ENCODE results near the gene RFC4. TPM values are rescaled to one million over a fixed set of nuclear protein-coding genes. Genes with fewer than 3 reads are reported as not detected.
"Not testable (repeated sequence)": the region's sequence is repeated elsewhere in the genome, so short reads cannot be mapped to it uniquely, and the experiment has no call there.

The RFC4 gene
- total and polyA plus RNA-seq, 12 donors = 5.3 to 30.6 (median 9.1) TPM

- H3K9me3 ChIP-seq (replicated peaks in 1 of 3) = no peaks in the 10 kb centered on the region
- H3K4me3 ChIP-seq = no peak overlapping the region
- WGBS, 4 donors = 74 to 95% (median 86%) methylated on average over 1 of the region's 1 CpG
- H3K27ac ChIP-seq = no peak overlapping the region
- intact Hi-C loops (cut with DNase I) = loop anchor here in 1 of 2 donors (5.0 kb wide), 1 partner anchor 202 kb away; no protein-coding TSS in a partner anchor
- H3K27me3 ChIP-seq = no peaks in the 10 kb centered on the region
- no peaks in the 10 kb centered on the region for H3K36me3 ChIP-seq (replicated peaks in 1 of 2)
- no peaks in the 10 kb centered on the region for H3K4me1 ChIP-seq (replicated peaks in 1 of 2)
- no peak for DNase-seq
- TF ChIP-seq, protein P1, sequence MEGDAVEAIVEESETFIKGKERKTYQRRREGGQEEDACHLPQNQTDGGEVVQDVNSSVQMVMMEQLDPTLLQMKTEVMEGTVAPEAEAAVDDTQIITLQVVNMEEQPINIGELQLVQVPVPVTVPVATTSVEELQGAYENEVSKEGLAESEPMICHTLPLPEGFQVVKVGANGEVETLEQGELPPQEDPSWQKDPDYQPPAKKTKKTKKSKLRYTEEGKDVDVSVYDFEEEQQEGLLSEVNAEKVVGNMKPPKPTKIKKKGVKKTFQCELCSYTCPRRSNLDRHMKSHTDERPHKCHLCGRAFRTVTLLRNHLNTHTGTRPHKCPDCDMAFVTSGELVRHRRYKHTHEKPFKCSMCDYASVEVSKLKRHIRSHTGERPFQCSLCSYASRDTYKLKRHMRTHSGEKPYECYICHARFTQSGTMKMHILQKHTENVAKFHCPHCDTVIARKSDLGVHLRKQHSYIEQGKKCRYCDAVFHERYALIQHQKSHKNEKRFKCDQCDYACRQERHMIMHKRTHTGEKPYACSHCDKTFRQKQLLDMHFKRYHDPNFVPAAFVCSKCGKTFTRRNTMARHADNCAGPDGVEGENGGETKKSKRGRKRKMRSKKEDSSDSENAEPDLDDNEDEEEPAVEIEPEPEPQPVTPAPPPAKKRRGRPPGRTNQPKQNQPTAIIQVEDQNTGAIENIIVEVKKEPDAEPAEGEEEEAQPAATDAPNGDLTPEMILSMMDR (IDR thresholded peaks at IDR 0.05) = no peak
- TF ChIP-seq POLR2A (IDR thresholded peaks at IDR 0.05) = no peak
Observed at GRCh38 chr3:186818956-186819355, 12.7 kb upstream of the RFC4 start.

GRCh38 chr3:186818516-186818915 lies 12.2 kb upstream of the RFC4 start:
- Histone ChIP-seq H3K4me3 (no peak overlapping the region), H3K27ac (no peak overlapping the region), H3K36me3 (replicated peaks in 1 of 2) (no peaks in the 10 kb centered on the region), H3K27me3 (no peaks in the 10 kb centered on the region), H3K4me1 (replicated peaks in 1 of 2) (no peaks in the 10 kb centered on the region), H3K9me3 (replicated peaks in 1 of 3) (no peaks in the 10 kb centered on the region)
- 89 to 96% (median 95%) methylated on average over 5 of the region's 5 CpGs for WGBS, 4 donors
- TF ChIP-seq, protein P1 (IDR thresholded peaks at IDR 0.05) = no peak
- TF ChIP-seq POLR2A (IDR thresholded peaks at IDR 0.05) = no peak
- intact Hi-C loops (cut with DNase I) = loop anchor here in 1 of 2 donors (5.0 kb wide), 1 partner anchor 201 kb away; no protein-coding TSS in a partner anchor
- no peak for DNase-seq

DNA sequence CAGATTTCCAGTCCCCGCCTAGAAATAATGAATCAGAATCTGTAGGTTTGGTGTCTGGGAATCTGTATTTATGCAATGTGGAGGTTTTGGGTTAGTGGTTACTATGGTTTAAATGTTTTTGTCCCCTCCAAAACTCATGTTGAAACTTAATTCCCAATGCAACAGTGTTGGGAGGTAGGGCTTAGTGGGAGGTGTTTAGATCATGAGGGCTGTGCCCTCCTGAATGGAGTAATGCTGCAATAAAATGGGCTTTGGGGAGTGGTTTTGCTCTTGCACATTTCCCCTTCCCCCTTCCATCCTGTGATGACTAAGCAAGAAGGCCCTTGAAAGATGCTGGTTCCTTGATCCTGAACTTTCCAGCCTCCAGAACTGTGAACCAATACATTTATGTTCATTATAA lies 9.2 kb upstream of the RFC4 start:
- no peaks in the 10 kb centered on the region for H3K9me3 ChIP-seq (replicated peaks in 1 of 3)
- H3K27me3 ChIP-seq = no peaks in the 10 kb centered on the region
- TF ChIP-seq, protein P1 (IDR thresholded peaks at IDR 0.05) = no peak
- TF ChIP-seq POLR2A (IDR thresholded peaks at IDR 0.05) = no peak
- intact Hi-C loops (cut with DNase I) = loop anchor here in 1 of 2 donors (5.0 kb wide), 1 partner anchor 198 kb away; no protein-coding TSS in a partner anchor
- WGBS, 4 donors = 82 to 94% (median 84%) methylated on average over 1 of the region's 1 CpG
- H3K4me3 ChIP-seq = no peak overlapping the region
- no peak for DNase-seq
- no peaks in the 10 kb centered on the region for H3K4me1 ChIP-seq (replicated peaks in 1 of 2)
- no peak overlapping the region for H3K27ac ChIP-seq
- no peaks in the 10 kb centered on the region for H3K36me3 ChIP-seq (replicated peaks in 1 of 2)

DNA sequence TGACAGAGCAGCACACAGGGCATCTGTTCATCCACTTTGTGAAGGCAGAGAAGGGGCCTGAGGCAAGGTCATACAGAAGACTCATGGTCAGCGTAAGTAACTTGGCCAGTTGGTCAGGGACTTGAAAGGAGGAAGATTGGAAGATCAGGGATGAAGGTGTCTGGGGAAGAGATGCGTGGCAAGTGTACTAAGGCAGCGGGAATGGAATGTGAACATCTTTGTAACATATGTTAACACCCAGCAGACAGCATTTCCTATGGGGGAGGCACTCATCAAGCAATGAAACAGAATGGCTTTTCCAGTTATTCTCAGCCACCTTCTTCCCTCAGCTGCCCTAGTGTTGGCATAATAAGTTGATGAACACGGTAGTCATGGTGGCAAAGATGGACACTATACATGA lies 7.8 kb upstream of the RFC4 start:
- no peak for DNase-seq
- no peaks in the 10 kb centered on the region for H3K4me1 ChIP-seq (replicated peaks in 1 of 2)
- no peaks in the 10 kb centered on the region for H3K9me3 ChIP-seq (replicated peaks in 1 of 3)
- H3K4me3 ChIP-seq = no peak overlapping the region
- no peaks in the 10 kb centered on the region for H3K36me3 ChIP-seq (replicated peaks in 1 of 2)
- intact Hi-C loops (cut with DNase I) = no loop called here
- TF ChIP-seq, protein P1 (IDR thresholded peaks at IDR 0.05) = no peak
- TF ChIP-seq POLR2A (IDR thresholded peaks at IDR 0.05) = no peak
- H3K27ac ChIP-seq = no peak overlapping the region
- 83 to 89% (median 84%) methylated on average over 4 of the region's 4 CpGs for WGBS, 4 donors
- no peaks in the 10 kb centered on the region for H3K27me3 ChIP-seq

DNA sequence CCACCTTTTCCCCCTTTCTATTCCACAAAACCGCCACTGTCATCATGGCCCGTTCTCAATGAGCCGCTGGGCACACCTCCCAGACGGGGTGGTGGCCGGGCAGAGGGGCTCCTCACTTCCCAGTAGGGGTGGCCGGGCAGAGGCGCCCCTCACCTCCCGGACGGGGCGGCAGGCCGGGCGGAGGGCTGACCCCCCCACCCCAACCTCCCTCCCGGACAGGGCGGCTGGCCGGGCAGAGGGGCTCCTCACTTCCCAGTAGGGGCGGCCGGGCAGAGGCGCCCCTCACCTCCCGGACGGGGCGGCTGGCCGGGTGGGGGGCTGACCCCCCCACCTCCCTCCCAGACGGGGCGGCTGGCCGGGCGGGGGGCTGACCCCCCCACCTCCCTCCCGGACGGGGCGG lies 5.0 kb upstream of the RFC4 start:
- H3K9me3 ChIP-seq (replicated peaks in 1 of 3); H3K27me3 ChIP-seq; H3K4me1 ChIP-seq (replicated peaks in 1 of 2); H3K4me3 ChIP-seq; H3K36me3 ChIP-seq (replicated peaks in 1 of 2); DNase-seq; H3K27ac ChIP-seq; intact Hi-C loops (cut with DNase I): not testable (repeated sequence)
- 89 to 100% (median 91%) methylated on average over 2 to 18 of the region's 29 CpGs for WGBS, 4 donors
